ENCODE measurements around the gene ZNF157.
"Not testable (repeated sequence)": the region's sequence is repeated elsewhere in the genome, so short reads cannot be mapped to it uniquely, and the experiment has no call there.

ZNF157 gene

GRCh38 chrX:47370278-47370677 lies at the start of gene ZNF157:
Gene ZNF157 (plus strand): TSS chrX:47370578. CDS start chrX:47370669, 91 bp downstream.
- Histone ChIP-seq H3K9me3 (no peaks in the 10 kb centered on the region), H3K27ac (no peak within 1 kb of the TSS), H3K36me3 (no peaks in the 10 kb centered on the region), H3K4me1 (ENCODE audit: control insufficient read depth in 1 of 2, insufficient read depth in 1 of 2, low read depth in 1 of 2, low read length in 1 of 2) (peaks cover 0 to 7% of the 10 kb centered on the region in 2 experiments), H3K4me3 (ENCODE audit: low read depth in 1 of 2, low read length in 1 of 2) (no peak within 1 kb of the TSS), H3K27me3 (no peaks in the 10 kb centered on the region)
- TF ChIP-seq CTCF (IDR thresholded peaks at IDR 0.05), result no peak

- no peak overlapping the region for H3K27ac ChIP-seq
- H3K4me3 ChIP-seq (ENCODE audit: low read depth in 1 of 2, low read length in 1 of 2), result no peak overlapping the region
- H3K4me1 ChIP-seq (ENCODE audit: control insufficient read depth in 1 of 2, insufficient read depth in 1 of 2, low read depth in 1 of 2, low read length in 1 of 2), result no peaks in the 10 kb centered on the region
- H3K27me3 ChIP-seq, result no peaks in the 10 kb centered on the region
- no peaks in the 10 kb centered on the region for H3K36me3 ChIP-seq
- no peaks in the 10 kb centered on the region for H3K9me3 ChIP-seq
- no peak for TF ChIP-seq CTCF (IDR thresholded peaks at IDR 0.05)
Measured at GRCh38 chrX:47321386-47321785, 49.0 kb upstream of the ZNF157 start.

- no peaks in the 10 kb centered on the region for H3K9me3 ChIP-seq
- no peak for TF ChIP-seq CTCF (IDR thresholded peaks at IDR 0.05)
- no peak overlapping the region for H3K4me3 ChIP-seq (ENCODE audit: low read depth in 1 of 2, low read length in 1 of 2)
- no peaks in the 10 kb centered on the region for H3K36me3 ChIP-seq
- H3K27ac ChIP-seq, result no peak overlapping the region
- H3K4me1 ChIP-seq (ENCODE audit: control insufficient read depth in 1 of 2, insufficient read depth in 1 of 2, low read depth in 1 of 2, low read length in 1 of 2), result no peaks in the 10 kb centered on the region
- no peaks in the 10 kb centered on the region for H3K27me3 ChIP-seq
Measured at GRCh38 chrX:47321823-47322371, 48.5 kb upstream of the ZNF157 start.

GRCh38 chrX:47327902-47328301 lies 42.5 kb upstream of the ZNF157 start:
- Histone ChIP-seq H3K4me1 (ENCODE audit: control insufficient read depth in 1 of 2, insufficient read depth in 1 of 2, low read depth in 1 of 2, low read length in 1 of 2) (no peaks in the 10 kb centered on the region), H3K9me3 (no peaks in the 10 kb centered on the region), H3K27me3 (no peaks in the 10 kb centered on the region), H3K4me3 (ENCODE audit: low read depth in 1 of 2, low read length in 1 of 2) (no peak overlapping the region), H3K27ac (no peak overlapping the region), H3K36me3 (no peaks in the 10 kb centered on the region)
- TF ChIP-seq CTCF (IDR thresholded peaks at IDR 0.05), result no peak

- not testable (repeated sequence) for H3K4me1 ChIP-seq (ENCODE audit: control insufficient read depth in 1 of 2, insufficient read depth in 1 of 2, low read depth in 1 of 2, low read length in 1 of 2); H3K27me3 ChIP-seq; H3K36me3 ChIP-seq; H3K4me3 ChIP-seq (ENCODE audit: low read depth in 1 of 2, low read length in 1 of 2); H3K9me3 ChIP-seq; H3K27ac ChIP-seq
Measured at GRCh38 chrX:47332729-47333128, 37.6 kb upstream of the ZNF157 start.

- Histone ChIP-seq H3K36me3 (no peaks in the 10 kb centered on the region), H3K4me1 (ENCODE audit: control insufficient read depth in 1 of 2, insufficient read depth in 1 of 2, low read depth in 1 of 2, low read length in 1 of 2) (no peaks in the 10 kb centered on the region), H3K9me3 (no peaks in the 10 kb centered on the region), H3K4me3 (ENCODE audit: low read depth in 1 of 2, low read length in 1 of 2) (no peak overlapping the region), H3K27ac (no peak overlapping the region), H3K27me3 (no peaks in the 10 kb centered on the region)
- TF ChIP-seq CTCF (IDR thresholded peaks at IDR 0.05), result no peak
Measured at GRCh38 chrX:47351706-47352105, 18.7 kb upstream of the ZNF157 start.

All from neutrophil (primary cell).